GM06990 (cell line): ENCODE data around the gene LIN28B.

ENCODE experiments used
- DNase-seq: peaks from one replicate; pipeline ENCODE4 v3.0.0-alpha.2; 2011; ENCODE audit not compliant: insufficient read length; ENCODE audit errors: extremely low read depth
- H3K27me3 ChIP-seq: replicated peaks from 2 replicates; pipeline ENCODE4 v1.6.0; 2011; ENCODE audit warnings: low read length; ENCODE audit not compliant: control insufficient read depth, insufficient read depth
- H3K36me3 ChIP-seq: 2 replicates; pipeline ENCODE4 v1.5.1; 2011; ENCODE audit warnings: low read length; ENCODE audit not compliant: control insufficient read depth, insufficient read depth
- H3K4me3 ChIP-seq: replicated peaks from 2 replicates; pipeline ENCODE4 v1.5.1; 2011; ENCODE audit warnings: low read depth, mild to moderate bottlenecking, control low read depth, low read length
- CTCF ChIP-seq: IDR thresholded peaks from 2 replicates; pipeline ENCODE4 v1.5.1; 2011; ENCODE audit warnings: low read length, control low read depth, mild to moderate bottlenecking, inconsistent platforms; ENCODE audit not compliant: insufficient read depth, poor library complexity, severe bottlenecking

LIN28B gene

GRCh38 chr6:105014954-105015353 lies 58.0 kb downstream of the LIN28B start:
- H3K4me3 ChIP-seq, result no peak overlapping the region
- DNase-seq, result no peak

GRCh38 chr6:105015482-105015881 lies 58.6 kb downstream of the LIN28B start:
- no peaks in the 10 kb centered on the region for H3K36me3 ChIP-seq
- DNase-seq, result no peak
- no peaks in the 10 kb centered on the region for H3K27me3 ChIP-seq
- TF ChIP-seq CTCF, result no peak
- no peak overlapping the region for H3K4me3 ChIP-seq

More at GRCh38 chr6:105014954-105015353, 58.0 kb downstream of the LIN28B start:
- H3K36me3 ChIP-seq, result no peaks in the 10 kb centered on the region
- H3K27me3 ChIP-seq, result no peaks in the 10 kb centered on the region
- TF ChIP-seq CTCF, result no peak

GRCh38 chr6:105019285-105019684 lies 62.4 kb downstream of the LIN28B start:
- DNase-seq, result no peak
- TF ChIP-seq CTCF, result no peak
- Histone ChIP-seq H3K36me3 (no peaks in the 10 kb centered on the region), H3K4me3 (no peak overlapping the region), H3K27me3 (no peaks in the 10 kb centered on the region)

- DNase-seq, result no peak
- Histone ChIP-seq H3K36me3 (no peaks in the 10 kb centered on the region), H3K4me3 (no peak overlapping the region), H3K27me3 (no peaks in the 10 kb centered on the region)
- TF ChIP-seq CTCF, result no peak
These were observed 64.5 kb downstream of the LIN28B start for GRCh38 chr6:105021399-105021798.

DNA sequence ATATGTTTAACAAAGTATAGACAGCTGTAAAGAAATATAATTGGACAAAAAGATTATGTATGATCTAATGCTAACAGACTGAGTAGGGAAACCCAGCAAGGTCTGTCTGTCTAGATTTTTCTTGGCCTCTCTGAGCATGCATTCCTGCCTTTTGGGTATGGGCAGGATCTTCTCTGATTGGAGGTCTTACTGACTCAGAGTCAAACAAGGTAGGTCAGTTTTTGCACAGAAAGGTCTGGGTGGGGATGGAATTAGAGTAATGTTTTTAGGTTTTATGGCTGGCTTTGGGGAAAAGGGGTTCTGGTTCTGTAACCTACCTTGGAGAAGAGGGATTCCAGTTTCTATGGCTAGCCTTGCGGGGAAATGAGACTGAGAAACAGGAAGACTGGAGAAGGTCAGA lies 65.5 kb downstream of the LIN28B start:
- Histone ChIP-seq H3K4me3 (no peak overlapping the region), H3K36me3 (no peaks in the 10 kb centered on the region), H3K27me3 (no peaks in the 10 kb centered on the region)
- no peak for TF ChIP-seq CTCF
- DNase-seq, result no peak

GRCh38 chr6:105024803-105025202 lies 67.9 kb downstream of the LIN28B start:
- H3K27me3 ChIP-seq, result no peaks in the 10 kb centered on the region
- H3K4me3 ChIP-seq, result no peak overlapping the region
- no peak for TF ChIP-seq CTCF
- H3K36me3 ChIP-seq, result no peaks in the 10 kb centered on the region
- DNase-seq, result no peak
